HCT116 (cell line): ENCODE measurements around the gene NOC4L. TPM values are rescaled to one million over a fixed set of nuclear protein-coding genes. Genes with fewer than 3 reads are reported as not detected.

Experiments used
- ATAC-seq: fragments of 200-7000 bp; cut with Tn5 transposase; 2 replicates; pipeline ENCODE4 v1.9.1; 2020; ENCODE audit warnings: mild to moderate bottlenecking, moderate library complexity
- BruUV-seq: library from RNA; stranded (reverse); fragments of 400-500 nt; replicated peaks from 2 replicates; lab custom pipeline; 2021; lab: Mats Ljungman, UMichigan
- CTCF ChIA-PET: fragments of 300-600 bp; sonication (Branson Sonifier 250); formaldehyde crosslinking; loops from one replicate; lab custom pipeline; 2021; ENCODE audit warnings: antibody characterized with exemption; lab: Charles Lee
- POLR2A ChIA-PET: fragments of 300-600, 350-600 bp; sonication (Branson Sonifier 250); formaldehyde crosslinking; loops from one replicate; lab custom pipeline; 2021; ENCODE audit warnings: antibody characterized with exemption; lab: Charles Lee
- RAD21 ChIA-PET, 2 experiments: fragments of 300-600 bp; sonication (Branson Sonifier 250); formaldehyde crosslinking; loops; one replicate each; lab custom pipeline; 2023; ENCODE audit warnings: low total read pairs in 2 of 2; ENCODE audit not compliant: uncharacterized antibody in 2 of 2, unreplicated experiment in 2 of 2, low non-redundant PET in 1 of 2; lab: Charles Lee
- DNase-seq: peaks from one replicate; pipeline ENCODE4 v3.0.0-alpha.2; 2010; ENCODE audit warnings: low read depth, low spot score
- H2AFZ ChIP-seq: fragments of 200-600 bp; shearing (Covaris generic), sonication (generic); 2 replicates; pipeline ENCODE4 v1.6.1; 2017; ENCODE audit warnings: low read depth, mixed run types, mixed read lengths, antibody characterized with exemption, low read length; ENCODE audit not compliant: poor library complexity, severe bottlenecking
- H3K27ac ChIP-seq: 2 replicates; pipeline ENCODE4 v1.5.1; 2012; ENCODE audit warnings: low read depth, low read length
- H3K27me3 ChIP-seq: fragments of 200-600 bp; sonication (generic); 2 replicates; pipeline ENCODE4 v1.6.1; 2016; ENCODE audit warnings: mixed run types, low read length, mixed read lengths; ENCODE audit not compliant: insufficient read depth
- H3K36me3 ChIP-seq, 2 experiments: fragments of 200-500 bp in 1 of 2; fragments of 200-600 bp in 1 of 2; sonication (Bioruptor generic) in 1 of 2; sonication (generic) in 1 of 2; 2 replicates each; pipeline versions ENCODE4 v1.5.1 to v1.6.1; 2014 to 2016; ENCODE audit warnings: low read length in 2 of 2, inconsistent platforms in 1 of 2, mixed read lengths in 1 of 2, mixed run types in 1 of 2; ENCODE audit not compliant: insufficient read depth in 2 of 2, control insufficient read depth in 1 of 2
- H3K4me1 ChIP-seq, 2 experiments: fragments of 200-600 bp in 1 of 2; sonication (generic) in 1 of 2; 2 replicates each; pipeline versions ENCODE4 v1.5.1 to v1.6.1; 2012 to 2017; ENCODE audit warnings: low read length in 2 of 2, inconsistent platforms in 1 of 2, mild to moderate bottlenecking in 1 of 2, mixed read lengths in 1 of 2, mixed run types in 1 of 2, moderate library complexity in 1 of 2; ENCODE audit not compliant: insufficient read depth in 2 of 2, control insufficient read depth in 1 of 2
- H3K4me2 ChIP-seq: fragments of 200-600 bp; sonication (generic); 2 replicates; pipeline ENCODE4 v1.6.1; 2017; ENCODE audit warnings: mixed run types, low read length, mixed read lengths
- H3K4me3 ChIP-seq, 2 experiments: fragments of 200-600 bp in 1 of 2; sonication (generic) in 1 of 2; replicated peaks in 1 of 2; 2 replicates each; pipeline ENCODE4 v1.5.1; 2011 to 2016; ENCODE audit warnings: low read length in 2 of 2, control low read depth in 1 of 2, low read depth in 1 of 2, mild to moderate bottlenecking in 1 of 2, mixed read lengths in 1 of 2, mixed run types in 1 of 2
- H3K79me2 ChIP-seq: fragments of 200-600 bp; sonication (generic); 2 replicates; pipeline ENCODE4 v1.6.1; 2017; ENCODE audit warnings: mild to moderate bottlenecking, mixed run types, low read length, moderate library complexity, mixed read lengths; ENCODE audit not compliant: insufficient read depth
- H3K9ac ChIP-seq: fragments of 200-600 bp; sonication (generic); 2 replicates; pipeline ENCODE4 v1.6.1; 2016; ENCODE audit warnings: low read length, mixed read lengths
- H3K9me2 ChIP-seq: fragments of 200-600 bp; sonication (generic), shearing (Covaris generic); 2 replicates; pipeline ENCODE4 v1.6.1; 2017; ENCODE audit warnings: mixed run types, mild to moderate bottlenecking, moderate library complexity; ENCODE audit not compliant: insufficient read depth
- H3K9me3 ChIP-seq, 2 experiments: fragments of 200-500 bp in 1 of 2; fragments of 200-600 bp in 1 of 2; sonication (Bioruptor generic) in 1 of 2; sonication (generic) in 1 of 2; 2 replicates each; pipeline ENCODE4 v1.6.1; 2014 to 2017; ENCODE audit warnings: low read length in 2 of 2, mixed read lengths in 2 of 2, inconsistent platforms in 1 of 2, low read depth in 1 of 2, mild to moderate bottlenecking in 1 of 2, mixed run types in 1 of 2, moderate library complexity in 1 of 2; ENCODE audit not compliant: control insufficient read depth in 1 of 2, insufficient read depth in 1 of 2
- H4K20me1 ChIP-seq: fragments of 200-600 bp; sonication (generic), shearing (Covaris generic); 2 replicates; pipeline ENCODE4 v1.6.1; 2017; ENCODE audit warnings: mixed run types, mild to moderate bottlenecking, moderate library complexity; ENCODE audit not compliant: insufficient read depth
- CBX3 ChIP-seq: IDR thresholded peaks from 2 replicates; pipeline ENCODE4 v1.6.1; 2012; ENCODE audit warnings: low read depth
- FOSL1 ChIP-seq: IDR thresholded peaks from 2 replicates; pipeline ENCODE4 v1.6.1; 2012; ENCODE audit warnings: low read depth
- SP1 ChIP-seq: IDR thresholded peaks from 2 replicates; pipeline ENCODE4 v1.6.1; 2012; ENCODE audit warnings: low read depth
- YY1 ChIP-seq: IDR thresholded peaks from 2 replicates; pipeline ENCODE4 v1.6.1; 2011; ENCODE audit warnings: low read length, low read depth, moderate library complexity, mild to moderate bottlenecking; ENCODE audit not compliant: insufficient replicate concordance; ENCODE audit errors: extremely low read depth
- ZFX ChIP-seq: fragments of 450-650 bp; IDR thresholded peaks from 2 replicates; pipeline ENCODE4 v1.6.1; 2017
- ZNF274 ChIP-seq: fragments of 200-500 bp; sonication (Bioruptor generic); IDR thresholded peaks from 2 replicates; pipeline ENCODE4 v1.6.1; 2014; ENCODE audit warnings: mild to moderate bottlenecking, low read depth, low read length, inconsistent platforms
- intact Hi-C: fragments of 100-400 bp; cut with micrococcal nuclease; formaldehyde crosslinking; loops from 2 replicates; pipeline ENCODE4 v1.10.0; 2022
- total RNA-seq: library from RNA; stranded (reverse); gene quantifications from one replicate; pipeline ENCODE4 v1.2.1, GENCODE V29; 2021; ENCODE audit not compliant: unreplicated experiment
- TF ChIP-seq, protein P1 (sequence below): IDR thresholded peaks from 2 replicates; pipeline ENCODE4 v1.6.1; 2012; ENCODE audit warnings: low read depth
- TF ChIP-seq, protein P2 (sequence below): IDR thresholded peaks from 2 replicates; pipeline ENCODE4 v1.6.1; 2012

NOC4L gene
- total RNA-seq, 1 experiment from 2014 or later, result 47.6 TPM

DNA sequence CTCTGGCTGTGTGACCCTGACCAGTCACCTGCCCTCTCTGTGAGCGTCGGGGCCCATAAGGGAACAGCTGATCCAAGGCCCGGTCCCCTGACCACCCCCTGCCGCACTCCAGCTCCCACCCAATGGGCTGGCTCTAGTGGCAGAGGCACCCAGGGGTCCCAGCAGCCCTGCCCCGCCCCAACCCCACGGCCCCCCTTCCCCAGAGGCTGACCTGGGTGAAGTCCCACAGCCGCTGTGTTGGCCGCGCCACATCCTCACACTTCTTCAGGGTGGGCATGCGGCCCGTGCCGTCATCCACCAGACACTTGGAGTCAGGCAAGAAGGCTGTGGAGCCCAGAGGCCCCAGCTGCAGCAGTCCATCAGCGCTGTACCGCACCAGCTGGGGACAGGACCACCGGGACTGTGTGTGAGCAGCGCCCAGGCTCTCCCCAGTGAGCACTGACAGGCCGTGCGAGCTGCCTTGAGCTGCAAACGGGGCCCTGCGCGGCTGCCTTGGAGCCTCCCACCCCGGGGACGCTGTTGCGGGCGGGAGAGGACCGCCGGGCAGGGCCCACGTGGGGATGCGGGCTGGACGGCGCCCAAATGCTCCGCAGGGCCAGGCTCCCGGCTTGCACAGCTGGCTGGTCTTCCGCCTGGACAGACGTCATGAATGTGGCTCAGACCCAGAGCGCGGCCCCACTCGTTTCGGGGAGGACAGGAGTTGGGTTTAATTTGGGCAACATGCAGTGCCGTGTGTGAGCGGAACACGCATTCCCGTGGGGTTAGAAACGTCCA, 53.5 kb downstream of the NOC4L start:
- ChIA-PET CTCF (no interaction called here), RAD21 (no interaction called here)

More for the DNA sequence above, 53.5 kb downstream of the NOC4L start:
- no TSS peak for BruUV-seq
- intact Hi-C loops, result no loop called here
- no peaks in the 10 kb centered on the region for H3K27me3 ChIP-seq
- H4K20me1 ChIP-seq, result no peaks in the 10 kb centered on the region
- DNase-seq (no peak), ATAC-seq (no peak)
- H3K9ac ChIP-seq, result no peak overlapping the region
- no peak overlapping the region for H3K4me3 ChIP-seq
- peaks cover 9 to 14% of the 10 kb centered on the region in 2 experiments; a peak in 2 of 4 replicates for H3K9me3 ChIP-seq
- no peak overlapping the region for H3K27ac ChIP-seq
- TF ChIP-seq, protein P1, sequence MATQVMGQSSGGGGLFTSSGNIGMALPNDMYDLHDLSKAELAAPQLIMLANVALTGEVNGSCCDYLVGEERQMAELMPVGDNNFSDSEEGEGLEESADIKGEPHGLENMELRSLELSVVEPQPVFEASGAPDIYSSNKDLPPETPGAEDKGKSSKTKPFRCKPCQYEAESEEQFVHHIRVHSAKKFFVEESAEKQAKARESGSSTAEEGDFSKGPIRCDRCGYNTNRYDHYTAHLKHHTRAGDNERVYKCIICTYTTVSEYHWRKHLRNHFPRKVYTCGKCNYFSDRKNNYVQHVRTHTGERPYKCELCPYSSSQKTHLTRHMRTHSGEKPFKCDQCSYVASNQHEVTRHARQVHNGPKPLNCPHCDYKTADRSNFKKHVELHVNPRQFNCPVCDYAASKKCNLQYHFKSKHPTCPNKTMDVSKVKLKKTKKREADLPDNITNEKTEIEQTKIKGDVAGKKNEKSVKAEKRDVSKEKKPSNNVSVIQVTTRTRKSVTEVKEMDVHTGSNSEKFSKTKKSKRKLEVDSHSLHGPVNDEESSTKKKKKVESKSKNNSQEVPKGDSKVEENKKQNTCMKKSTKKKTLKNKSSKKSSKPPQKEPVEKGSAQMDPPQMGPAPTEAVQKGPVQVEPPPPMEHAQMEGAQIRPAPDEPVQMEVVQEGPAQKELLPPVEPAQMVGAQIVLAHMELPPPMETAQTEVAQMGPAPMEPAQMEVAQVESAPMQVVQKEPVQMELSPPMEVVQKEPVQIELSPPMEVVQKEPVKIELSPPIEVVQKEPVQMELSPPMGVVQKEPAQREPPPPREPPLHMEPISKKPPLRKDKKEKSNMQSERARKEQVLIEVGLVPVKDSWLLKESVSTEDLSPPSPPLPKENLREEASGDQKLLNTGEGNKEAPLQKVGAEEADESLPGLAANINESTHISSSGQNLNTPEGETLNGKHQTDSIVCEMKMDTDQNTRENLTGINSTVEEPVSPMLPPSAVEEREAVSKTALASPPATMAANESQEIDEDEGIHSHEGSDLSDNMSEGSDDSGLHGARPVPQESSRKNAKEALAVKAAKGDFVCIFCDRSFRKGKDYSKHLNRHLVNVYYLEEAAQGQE, result no peak
- no peak for TF ChIP-seq YY1
- TF ChIP-seq, protein P2, sequence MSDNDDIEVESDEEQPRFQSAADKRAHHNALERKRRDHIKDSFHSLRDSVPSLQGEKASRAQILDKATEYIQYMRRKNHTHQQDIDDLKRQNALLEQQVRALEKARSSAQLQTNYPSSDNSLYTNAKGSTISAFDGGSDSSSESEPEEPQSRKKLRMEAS, result no peak
- TF ChIP-seq CBX3, result no peak
- no peak for TF ChIP-seq ZNF274
- no peak for TF ChIP-seq FOSL1
- no peak for TF ChIP-seq ZFX
- TF ChIP-seq SP1, result no peak
- H3K36me3 ChIP-seq, result no peaks in the 10 kb centered on the region
- H2AFZ ChIP-seq, result no peak overlapping the region
- H3K4me2 ChIP-seq, result no peak overlapping the region
- no peaks in the 10 kb centered on the region for H3K4me1 ChIP-seq
- no peaks in the 10 kb centered on the region for H3K79me2 ChIP-seq
- no peaks in the 10 kb centered on the region for H3K9me2 ChIP-seq
- POLR2A ChIA-PET, result no interaction called here
